Thyroid gland (tissue), 4 donors: ENCODE data around the gene SLX9. TPM values are rescaled to one million over a fixed set of nuclear protein-coding genes. Genes with fewer than 3 reads are reported as not detected.

Experiments
- DNase-seq, 2 donors: peaks; one replicate each; pipeline ENCODE4 v3.0.0-alpha.2; 2019
- H3K27ac ChIP-seq, 3 donors: fragments of 200-600 bp; sonication (generic); 1 replicate in 2 of 3; 2 replicates in 1 of 3; pipeline ENCODE4 v1.5.1; 2016 to 2019; ENCODE audit warnings: mild to moderate bottlenecking in 1 of 3, moderate library complexity in 1 of 3
- H3K27me3 ChIP-seq: fragments of 200-600 bp; sonication (generic); one replicate; pipeline ENCODE4 v1.5.1; 2019
- H3K36me3 ChIP-seq, 2 donors: fragments of 200-600 bp; sonication (generic); one replicate each; pipeline ENCODE4 v1.5.1; 2016 to 2019
- H3K4me1 ChIP-seq, 2 donors: fragments of 200-600 bp; sonication (generic); one replicate each; pipeline ENCODE4 v1.5.1; 2017 to 2019
- H3K4me3 ChIP-seq, 3 donors: fragments of 200-600 bp; sonication (generic); replicated peaks in 1 of 3; 1 replicate in 2 of 3; 2 replicates in 1 of 3; pipeline ENCODE4 v1.5.1; 2016; ENCODE audit warnings: mild to moderate bottlenecking in 1 of 3
- H3K9me3 ChIP-seq: fragments of 200-600 bp; sonication (generic); one replicate; pipeline ENCODE4 v1.5.1; 2017
- POLR2A ChIP-seq, 2 donors: fragments of 450-650 bp; IDR thresholded peaks; one replicate each; pipeline ENCODE4 v1.6.1; 2017; ENCODE audit warnings: antibody characterized with exemption in 2 of 2, mild to moderate bottlenecking in 2 of 2, moderate library complexity in 1 of 2
- WGBS, 2 donors: methylation state at CpG; one replicate each; pipeline ENCODE4 v1.1.5; 2017; 5-methylcytosine and 5-hydroxymethylcytosine counted together
- intact Hi-C: fragments of 100-400 bp; cut with DNase I; formaldehyde crosslinking; loops from one replicate; pipeline ENCODE4 v1.15.1; 2023
- total RNA-seq, 4 donors: library from RNA; depleted of rRNA; stranded (reverse); fragments of >200 nt; gene quantifications; one replicate each; pipeline ENCODE4 v1.2.3, GENCODE V29; 2016
- TF ChIP-seq, protein P1 (sequence below), 6 experiments: fragments of 200-600 bp in 3 of 6; fragments of 450-650 bp in 3 of 6; sonication (generic) in 3 of 6; IDR thresholded peaks; one replicate each; pipeline ENCODE4 v1.5.1; 2016 to 2019; ENCODE audit warnings: antibody characterized with exemption in 6 of 6, mild to moderate bottlenecking in 2 of 6, inconsistent platforms in 1 of 6, moderate library complexity in 1 of 6

The SLX9 gene
- total RNA-seq, 4 donors from 2014 or later, result 4.8 to 19.1 (median 11.2) TPM

DNA sequence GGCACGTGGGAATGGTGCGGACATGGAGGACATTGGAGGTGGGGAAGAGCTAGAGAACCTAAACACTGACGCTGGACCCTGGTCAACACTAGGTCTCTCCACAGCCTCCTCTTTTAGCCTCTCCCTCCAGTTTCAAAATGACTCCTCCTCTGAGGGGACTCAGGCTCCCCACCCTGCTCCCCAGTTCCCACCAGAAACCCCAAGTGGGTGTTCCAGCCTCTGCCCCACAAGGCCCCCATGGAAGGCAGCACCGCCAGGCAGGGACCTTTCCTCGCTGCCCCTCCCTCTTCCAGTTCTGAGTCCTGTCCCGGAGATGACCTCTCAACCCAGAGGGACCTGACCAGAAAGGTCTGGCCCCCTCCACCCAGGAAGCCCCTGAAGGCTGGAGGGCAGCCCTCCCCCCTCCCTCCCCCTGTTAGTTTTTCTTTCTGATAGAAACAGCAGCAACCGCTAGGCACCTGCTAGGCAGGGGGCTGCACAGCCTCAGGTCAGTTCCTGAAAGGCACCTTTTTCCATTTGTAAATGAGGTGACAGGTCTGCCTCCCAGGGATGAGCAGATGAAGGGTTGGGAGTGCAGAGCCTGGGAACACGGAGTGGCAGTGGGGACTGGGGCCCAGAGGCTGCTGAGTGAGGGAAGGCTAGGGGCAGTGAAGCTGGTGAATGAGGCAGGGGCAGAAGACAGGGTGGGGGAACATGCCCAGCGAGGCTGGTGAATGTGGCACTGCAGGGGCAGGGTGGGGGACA lies 9.9 kb upstream of the SLX9 start:
- 59 to 67% methylated on average over 9 of the region's 9 CpGs for WGBS, 2 donors
- intact Hi-C loops, result loop anchor here (10.0 kb wide), 1 partner anchor 115 kb away; the partner anchor contains the start of gene SUMO3
- H3K9me3 ChIP-seq, result no peaks in the 10 kb centered on the region
- H3K4me3 ChIP-seq, result no peak overlapping the region
- no peak for TF ChIP-seq POLR2A (IDR thresholded peaks at IDR 0.05)
- TF ChIP-seq, protein P1, sequence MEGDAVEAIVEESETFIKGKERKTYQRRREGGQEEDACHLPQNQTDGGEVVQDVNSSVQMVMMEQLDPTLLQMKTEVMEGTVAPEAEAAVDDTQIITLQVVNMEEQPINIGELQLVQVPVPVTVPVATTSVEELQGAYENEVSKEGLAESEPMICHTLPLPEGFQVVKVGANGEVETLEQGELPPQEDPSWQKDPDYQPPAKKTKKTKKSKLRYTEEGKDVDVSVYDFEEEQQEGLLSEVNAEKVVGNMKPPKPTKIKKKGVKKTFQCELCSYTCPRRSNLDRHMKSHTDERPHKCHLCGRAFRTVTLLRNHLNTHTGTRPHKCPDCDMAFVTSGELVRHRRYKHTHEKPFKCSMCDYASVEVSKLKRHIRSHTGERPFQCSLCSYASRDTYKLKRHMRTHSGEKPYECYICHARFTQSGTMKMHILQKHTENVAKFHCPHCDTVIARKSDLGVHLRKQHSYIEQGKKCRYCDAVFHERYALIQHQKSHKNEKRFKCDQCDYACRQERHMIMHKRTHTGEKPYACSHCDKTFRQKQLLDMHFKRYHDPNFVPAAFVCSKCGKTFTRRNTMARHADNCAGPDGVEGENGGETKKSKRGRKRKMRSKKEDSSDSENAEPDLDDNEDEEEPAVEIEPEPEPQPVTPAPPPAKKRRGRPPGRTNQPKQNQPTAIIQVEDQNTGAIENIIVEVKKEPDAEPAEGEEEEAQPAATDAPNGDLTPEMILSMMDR (IDR thresholded peaks at IDR 0.05), result no peak
- H3K4me1 ChIP-seq, result peaks cover 12 to 39% of the 10 kb centered on the region in 2 donors
- H3K27ac ChIP-seq, result no peak overlapping the region
- DNase-seq, result no peak
- peaks cover 18% of the 10 kb centered on the region for H3K27me3 ChIP-seq
- H3K36me3 ChIP-seq, result no peaks in the 10 kb centered on the region

- intact Hi-C loops, result loop anchor here (10.0 kb wide), 1 partner anchor 116 kb away; the partner anchor contains the start of gene SUMO3
- WGBS, 2 donors, result 37 to 38% methylated on average over 12 of the region's 12 CpGs
Measured at GRCh38 chr21:44930543-44930981, 9.3 kb upstream of the SLX9 start.

DNA sequence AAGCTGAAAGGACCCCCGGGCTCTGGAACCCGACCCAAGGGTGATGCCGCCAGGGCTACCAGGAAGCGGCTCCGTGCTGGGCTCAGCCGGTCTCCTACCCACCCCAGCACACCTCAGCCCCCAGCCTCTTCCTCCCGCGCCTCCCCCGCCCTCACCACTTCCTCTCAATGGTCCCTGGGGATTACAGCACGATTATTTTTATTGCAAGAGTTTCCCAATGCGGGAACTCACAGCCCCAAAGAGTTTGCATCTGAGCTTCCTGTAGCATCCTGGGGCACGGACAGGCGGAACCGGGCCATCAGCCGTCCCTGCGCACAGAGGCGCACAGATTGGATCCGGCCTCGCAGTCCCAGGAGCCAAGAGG lies 8.7 kb upstream of the SLX9 start:
- intact Hi-C loops, result loop anchor here (10.0 kb wide), 1 partner anchor 116 kb away; the partner anchor contains the start of gene SUMO3
- Histone ChIP-seq H3K36me3 (no peaks in the 10 kb centered on the region), H3K27me3 (peaks cover 18% of the 10 kb centered on the region), H3K4me1 (peaks cover 12 to 35% of the 10 kb centered on the region in 2 donors), H3K9me3 (no peaks in the 10 kb centered on the region), H3K4me3 (no peak overlapping the region), H3K27ac (no peak overlapping the region)
- 3 to 4% methylated on average over 16 to 19 of the region's 19 CpGs for WGBS, 2 donors
- TF ChIP-seq POLR2A (IDR thresholded peaks at IDR 0.05), result no peak
- TF ChIP-seq, protein P1 (IDR thresholded peaks at IDR 0.05), result no peak
- no peak for DNase-seq

More at GRCh38 chr21:44930543-44930981, 9.3 kb upstream of the SLX9 start:
- peak in 1 of 2 donors; percentile 24 for DNase-seq
- Histone ChIP-seq H3K36me3 (no peaks in the 10 kb centered on the region), H3K27ac (no peak overlapping the region), H3K4me1 (peaks cover 12 to 35% of the 10 kb centered on the region in 2 donors), H3K4me3 (no peak overlapping the region), H3K27me3 (peaks cover 18% of the 10 kb centered on the region), H3K9me3 (no peaks in the 10 kb centered on the region)
- TF ChIP-seq POLR2A (IDR thresholded peaks at IDR 0.05), result no peak
- TF ChIP-seq, protein P1 (IDR thresholded peaks at IDR 0.05), result no peak

- Histone ChIP-seq H3K36me3 (no peaks in the 10 kb centered on the region), H3K4me1 (peaks cover 12 to 35% of the 10 kb centered on the region in 2 donors), H3K4me3 (peak overlapping the region in 1 of 3 donors; percentile 32), H3K27ac (no peak overlapping the region), H3K9me3 (no peaks in the 10 kb centered on the region), H3K27me3 (peaks cover 18% of the 10 kb centered on the region)
- intact Hi-C loops, result loop anchor here (10.0 kb wide), 1 partner anchor 117 kb away; the partner anchor contains the start of gene SUMO3
- TF ChIP-seq, protein P1 (IDR thresholded peaks at IDR 0.05), result no peak
- TF ChIP-seq POLR2A (IDR thresholded peaks at IDR 0.05), result no peak
- DNase-seq, result no peak
- WGBS, 2 donors, result 3% methylated on average over 13 of the region's 78 CpGs; no CpG with 5 or more reads in 1 of the 2 donors
Measured at GRCh38 chr21:44931501-44932407, 8.1 kb upstream of the SLX9 start.
